Loucy (cell line): ENCODE data around the gene MET.
"Not testable (repeated sequence)": the region's sequence is repeated elsewhere in the genome, so short reads cannot be mapped to it uniquely, and the experiment has no call there.

Source experiments
- EZH2phosphoT487 ChIP-seq: fragments of 200-600 bp; IDR thresholded peaks from 2 replicates; pipeline ENCODE4 v1.6.1; 2018; ENCODE audit warnings: antibody characterized with exemption, mild to moderate bottlenecking, moderate library complexity, borderline replicate concordance
- TF ChIP-seq, protein P1 (sequence below): fragments of 200-600 bp; sonication (generic); conservative IDR thresholded peaks from 2 replicates; pipeline ENCODE4 v1.5.1; 2014; ENCODE audit warnings: mild to moderate bottlenecking, antibody characterized with exemption, low read length

DNA sequence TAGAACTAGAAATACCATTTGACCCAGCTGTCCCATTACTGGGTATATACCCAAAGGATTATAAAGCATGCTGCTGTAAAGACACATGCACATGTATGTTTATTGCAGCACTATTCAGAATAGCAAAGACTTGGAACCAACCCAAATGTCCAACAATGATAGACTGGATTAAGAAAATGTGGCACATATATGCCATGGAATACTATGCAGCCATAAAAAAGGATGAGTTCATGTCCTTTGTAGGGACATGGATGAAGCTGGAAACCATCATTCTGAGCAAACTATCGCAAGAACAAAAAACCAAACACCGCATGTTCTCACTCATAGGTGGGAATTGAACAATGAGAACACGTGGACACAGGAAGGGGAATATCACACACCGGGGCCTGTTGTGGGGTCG, 74.4 kb downstream of the MET start:
- TF ChIP-seq, protein P1, sequence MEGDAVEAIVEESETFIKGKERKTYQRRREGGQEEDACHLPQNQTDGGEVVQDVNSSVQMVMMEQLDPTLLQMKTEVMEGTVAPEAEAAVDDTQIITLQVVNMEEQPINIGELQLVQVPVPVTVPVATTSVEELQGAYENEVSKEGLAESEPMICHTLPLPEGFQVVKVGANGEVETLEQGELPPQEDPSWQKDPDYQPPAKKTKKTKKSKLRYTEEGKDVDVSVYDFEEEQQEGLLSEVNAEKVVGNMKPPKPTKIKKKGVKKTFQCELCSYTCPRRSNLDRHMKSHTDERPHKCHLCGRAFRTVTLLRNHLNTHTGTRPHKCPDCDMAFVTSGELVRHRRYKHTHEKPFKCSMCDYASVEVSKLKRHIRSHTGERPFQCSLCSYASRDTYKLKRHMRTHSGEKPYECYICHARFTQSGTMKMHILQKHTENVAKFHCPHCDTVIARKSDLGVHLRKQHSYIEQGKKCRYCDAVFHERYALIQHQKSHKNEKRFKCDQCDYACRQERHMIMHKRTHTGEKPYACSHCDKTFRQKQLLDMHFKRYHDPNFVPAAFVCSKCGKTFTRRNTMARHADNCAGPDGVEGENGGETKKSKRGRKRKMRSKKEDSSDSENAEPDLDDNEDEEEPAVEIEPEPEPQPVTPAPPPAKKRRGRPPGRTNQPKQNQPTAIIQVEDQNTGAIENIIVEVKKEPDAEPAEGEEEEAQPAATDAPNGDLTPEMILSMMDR = not testable (repeated sequence)
- TF ChIP-seq EZH2phosphoT487 = not testable (repeated sequence)
